Memory B cell (primary cell): ENCODE results near the gene CAPZB.
A peak's percentile ranks its signal among the peaks of the same experiment; 100 is the strongest.

Experiments used
- ATAC-seq: fragments of 150-1000 bp; cut with Tn5 transposase; 2 replicates; pipeline ENCODE4 v1.10.0; 2021; ENCODE audit warnings: low read depth, mild to moderate bottlenecking, moderate library complexity
- DNase-seq, 2 donors: peaks; one replicate each; pipeline ENCODE4 v3.0.0; 2022; ENCODE audit warnings: low spot score in 2 of 2
- H3K27ac Mint-ChIP-seq: one replicate; pipeline ENCODE4 v1.8.0; 2022; ENCODE audit warnings: mild to moderate bottlenecking, moderate library complexity, mixed read lengths
- H3K27me3 Mint-ChIP-seq: one replicate; pipeline ENCODE4 v1.8.0; 2022; ENCODE audit warnings: mixed read lengths
- H3K36me3 Mint-ChIP-seq: one replicate; pipeline ENCODE4 v1.8.0; 2022; ENCODE audit warnings: mild to moderate bottlenecking, mixed read lengths
- H3K4me1 Mint-ChIP-seq: one replicate; pipeline ENCODE4 v1.8.0; 2022; ENCODE audit warnings: mixed read lengths
- H3K4me3 Mint-ChIP-seq: one replicate; pipeline ENCODE4 v1.8.0; 2022; ENCODE audit warnings: mild to moderate bottlenecking, moderate library complexity, mixed read lengths
- H3K9me3 Mint-ChIP-seq: one replicate; pipeline ENCODE4 v1.8.0; 2022; ENCODE audit warnings: mixed read lengths

Gene CAPZB

GRCh38 chr1:19413999-19414398 lies 71.3 kb downstream of the CAPZB start:
- DNase-seq (no peak), ATAC-seq (no peak)
- H3K27me3 Mint-ChIP-seq: no peaks in the 10 kb centered on the region
- no peak overlapping the region for H3K4me3 Mint-ChIP-seq
- H3K9me3 Mint-ChIP-seq: no peaks in the 10 kb centered on the region
- peaks cover 16% of the 10 kb centered on the region for H3K36me3 Mint-ChIP-seq
- H3K27ac Mint-ChIP-seq: peak overlapping the region; percentile 50
- H3K4me1 Mint-ChIP-seq: peaks cover 43% of the 10 kb centered on the region

DNA sequence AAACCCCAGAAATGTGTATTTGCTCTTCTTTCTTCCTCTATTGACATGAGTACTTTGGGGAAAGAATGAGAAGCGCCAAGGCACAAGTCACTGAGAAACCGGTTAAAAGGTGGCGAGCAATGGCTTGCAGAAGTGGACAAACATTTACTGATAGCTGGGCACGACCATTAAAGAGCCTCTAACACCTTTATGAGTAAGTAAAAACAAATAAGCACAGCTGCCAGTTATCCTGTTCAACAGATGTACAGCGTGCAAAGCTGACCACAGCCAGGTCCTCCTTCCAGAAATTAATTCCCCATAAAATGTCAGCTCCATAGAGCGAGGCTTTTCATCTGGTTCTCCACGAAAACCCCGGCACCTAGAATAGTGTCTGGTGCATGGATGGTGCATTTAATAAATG lies 72.7 kb downstream of the CAPZB start:
- H3K4me1 Mint-ChIP-seq: peaks cover 36% of the 10 kb centered on the region
- ATAC-seq (no peak), DNase-seq (no peak)
- no peak overlapping the region for H3K27ac Mint-ChIP-seq
- no peaks in the 10 kb centered on the region for H3K27me3 Mint-ChIP-seq
- H3K36me3 Mint-ChIP-seq: peaks cover 6% of the 10 kb centered on the region
- H3K4me3 Mint-ChIP-seq: no peak overlapping the region
- H3K9me3 Mint-ChIP-seq: no peaks in the 10 kb centered on the region

DNA sequence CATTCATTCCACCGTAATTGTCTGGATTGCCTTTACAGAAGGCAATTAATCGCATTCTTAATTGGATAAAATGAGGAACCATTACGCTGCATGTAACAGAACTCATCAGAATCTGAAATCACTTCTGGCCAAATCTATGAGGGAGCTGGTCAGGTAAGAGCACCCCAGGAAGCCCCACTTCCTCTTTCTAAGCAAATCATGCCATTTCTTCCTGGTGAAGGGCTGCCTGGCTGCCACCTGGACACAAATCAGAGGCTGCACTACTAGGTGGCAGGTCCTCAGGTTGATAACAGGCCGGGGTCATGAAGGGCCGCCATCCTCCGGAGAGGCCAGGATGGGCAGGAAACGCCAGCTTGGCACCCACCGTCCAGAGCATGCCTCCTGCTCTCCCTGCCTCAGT lies 73.7 kb downstream of the CAPZB start:
- ATAC-seq (peak; percentile 99), DNase-seq (peak; percentile 26 to 52)
- peaks cover 37% of the 10 kb centered on the region for H3K4me1 Mint-ChIP-seq
- peak overlapping the region; percentile 76 for H3K27ac Mint-ChIP-seq
- no peaks in the 10 kb centered on the region for H3K27me3 Mint-ChIP-seq
- no peaks in the 10 kb centered on the region for H3K9me3 Mint-ChIP-seq
- peaks cover 6% of the 10 kb centered on the region for H3K36me3 Mint-ChIP-seq
- H3K4me3 Mint-ChIP-seq: peak overlapping the region; percentile 60

DNA sequence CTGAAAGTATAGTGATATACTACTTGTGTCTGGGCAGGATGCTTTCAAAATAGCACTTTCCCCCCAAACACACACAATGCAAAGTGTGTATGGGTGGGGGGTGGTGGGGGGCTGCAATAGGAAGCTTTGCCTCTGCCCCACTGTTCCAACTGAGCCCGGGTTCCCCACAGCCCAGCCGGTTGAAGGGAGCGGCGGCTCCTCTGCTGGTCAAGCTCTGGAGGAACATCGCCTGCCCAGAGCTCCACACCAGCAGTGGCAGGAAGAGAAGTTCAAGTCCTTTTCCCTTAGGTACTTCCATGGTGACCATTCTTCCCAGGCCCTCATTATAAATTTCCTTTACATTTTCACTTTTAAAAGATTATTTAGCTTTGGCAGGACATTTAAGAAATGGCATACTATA lies 74.9 kb downstream of the CAPZB start:
- H3K36me3 Mint-ChIP-seq: peaks cover 4% of the 10 kb centered on the region
- peaks cover 32% of the 10 kb centered on the region for H3K4me1 Mint-ChIP-seq
- H3K27me3 Mint-ChIP-seq: no peaks in the 10 kb centered on the region
- ATAC-seq: no peak
- DNase-seq: no peak
- H3K9me3 Mint-ChIP-seq: no peaks in the 10 kb centered on the region
- no peak overlapping the region for H3K4me3 Mint-ChIP-seq
- no peak overlapping the region for H3K27ac Mint-ChIP-seq

GRCh38 chr1:19409477-19410341 lies 75.6 kb downstream of the CAPZB start:
- Mint-ChIP-seq H3K4me3 (no peak overlapping the region), H3K4me1 (peaks cover 38% of the 10 kb centered on the region), H3K9me3 (no peaks in the 10 kb centered on the region), H3K27me3 (no peaks in the 10 kb centered on the region), H3K27ac (no peak overlapping the region), H3K36me3 (peaks cover 4% of the 10 kb centered on the region)
- DNase-seq (no peak), ATAC-seq (no peak)

DNA sequence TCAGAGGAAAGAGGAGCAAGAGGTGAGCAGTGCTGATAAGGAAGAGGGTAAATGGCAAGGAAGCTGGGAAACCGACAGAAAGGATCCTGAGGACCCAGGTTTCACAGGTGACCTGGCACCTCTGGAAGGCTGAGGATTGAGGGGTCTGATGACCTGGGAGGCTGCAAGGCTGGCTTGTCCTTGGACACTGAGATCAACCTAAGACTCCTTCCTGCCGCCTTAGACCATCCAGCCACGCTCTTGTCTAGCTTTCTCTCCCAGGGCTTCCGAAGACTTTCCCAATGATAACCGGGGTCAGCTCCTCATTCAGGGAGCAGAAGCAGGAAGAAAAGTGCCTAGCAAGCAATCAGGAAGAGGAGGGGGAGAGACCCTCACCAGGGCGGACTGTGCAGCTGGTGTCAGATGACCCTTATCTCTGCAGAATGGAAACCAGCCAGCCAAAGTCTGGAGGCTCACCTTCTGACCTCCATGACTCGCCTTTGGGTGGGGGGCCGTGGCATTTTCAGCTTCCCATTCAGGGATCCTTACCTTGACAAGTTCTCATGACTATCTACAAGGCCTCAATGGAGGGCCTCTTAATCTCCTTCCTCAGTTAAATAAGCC lies 77.7 kb downstream of the CAPZB start:
- Mint-ChIP-seq H3K27ac (peak overlapping the region; percentile 12), H3K4me1 (peaks cover 36% of the 10 kb centered on the region), H3K36me3 (peaks cover 7% of the 10 kb centered on the region), H3K4me3 (no peak overlapping the region), H3K27me3 (no peaks in the 10 kb centered on the region), H3K9me3 (no peaks in the 10 kb centered on the region)
- DNase-seq: no peak
- ATAC-seq: no peak

DNA sequence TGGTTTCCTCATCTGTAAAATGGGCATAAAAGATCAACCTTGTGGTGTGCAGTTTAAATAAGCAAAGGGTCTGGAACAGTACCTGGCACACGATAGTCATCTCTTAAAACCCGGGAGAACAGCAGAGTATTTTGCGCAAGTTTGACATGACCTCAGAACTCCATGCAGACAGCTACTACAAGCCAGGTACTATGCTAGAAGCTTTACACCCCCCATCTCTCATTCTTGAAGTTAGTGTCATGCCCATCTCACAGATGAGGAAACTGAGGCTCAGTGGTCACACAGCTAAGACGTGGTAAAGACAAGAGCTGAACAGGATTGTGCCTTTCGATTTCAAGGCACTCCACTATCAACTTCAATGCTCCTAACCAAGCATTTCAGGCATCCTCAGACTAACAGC lies 78.7 kb downstream of the CAPZB start:
- H3K27me3 Mint-ChIP-seq: no peaks in the 10 kb centered on the region
- no peak for ATAC-seq
- DNase-seq: no peak
- no peaks in the 10 kb centered on the region for H3K9me3 Mint-ChIP-seq
- H3K4me1 Mint-ChIP-seq: peaks cover 30% of the 10 kb centered on the region
- H3K4me3 Mint-ChIP-seq: no peak overlapping the region
- H3K36me3 Mint-ChIP-seq: peaks cover 7% of the 10 kb centered on the region
- no peak overlapping the region for H3K27ac Mint-ChIP-seq

GRCh38 chr1:19405761-19406487 lies 79.4 kb downstream of the CAPZB start:
- ATAC-seq (no peak), DNase-seq (no peak)
- peaks cover 28% of the 10 kb centered on the region for H3K4me1 Mint-ChIP-seq

GRCh38 chr1:19405195-19405760 lies 80.1 kb downstream of the CAPZB start:
- H3K4me1 Mint-ChIP-seq: peaks cover 31% of the 10 kb centered on the region
- H3K27ac Mint-ChIP-seq: no peak overlapping the region
- peaks cover 9% of the 10 kb centered on the region for H3K36me3 Mint-ChIP-seq
- no peak for DNase-seq
- no peak for ATAC-seq
- H3K4me3 Mint-ChIP-seq: no peak overlapping the region
- H3K9me3 Mint-ChIP-seq: no peaks in the 10 kb centered on the region
- H3K27me3 Mint-ChIP-seq: no peaks in the 10 kb centered on the region

More at GRCh38 chr1:19405761-19406487, 79.4 kb downstream of the CAPZB start:
- Mint-ChIP-seq H3K36me3 (peaks cover 7% of the 10 kb centered on the region), H3K27ac (no peak overlapping the region), H3K9me3 (no peaks in the 10 kb centered on the region), H3K4me3 (no peak overlapping the region), H3K27me3 (no peaks in the 10 kb centered on the region)

- Mint-ChIP-seq H3K9me3 (no peaks in the 10 kb centered on the region), H3K4me3 (no peak overlapping the region), H3K4me1 (peaks cover 27% of the 10 kb centered on the region), H3K27ac (no peak overlapping the region), H3K27me3 (no peaks in the 10 kb centered on the region), H3K36me3 (peaks cover 6% of the 10 kb centered on the region)
- no peak for DNase-seq
- no peak for ATAC-seq
Observed at GRCh38 chr1:19404748-19405147, 80.6 kb downstream of the CAPZB start.

DNA sequence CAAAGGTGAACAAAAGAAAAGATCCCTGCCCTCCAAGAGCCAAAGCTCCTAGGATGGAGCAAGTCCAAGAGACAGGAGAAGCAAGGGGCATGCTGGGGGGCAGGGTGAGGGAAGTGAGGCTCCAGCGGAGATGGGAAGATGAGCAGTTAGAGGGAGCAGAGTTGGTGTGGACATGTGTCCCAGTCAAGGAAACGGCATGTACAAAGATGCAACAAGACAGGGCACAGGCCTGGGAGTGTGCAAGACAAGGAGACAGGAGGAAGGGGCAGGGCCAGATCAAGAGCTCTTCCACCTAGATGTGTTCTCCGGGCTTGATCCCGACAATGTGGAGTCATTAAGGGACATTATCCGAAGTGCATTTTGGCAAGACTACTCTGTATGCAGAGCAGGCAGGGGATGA lies 82.1 kb downstream of the CAPZB start:
- H3K27me3 Mint-ChIP-seq: no peaks in the 10 kb centered on the region
- peaks cover 31% of the 10 kb centered on the region for H3K4me1 Mint-ChIP-seq

DNA sequence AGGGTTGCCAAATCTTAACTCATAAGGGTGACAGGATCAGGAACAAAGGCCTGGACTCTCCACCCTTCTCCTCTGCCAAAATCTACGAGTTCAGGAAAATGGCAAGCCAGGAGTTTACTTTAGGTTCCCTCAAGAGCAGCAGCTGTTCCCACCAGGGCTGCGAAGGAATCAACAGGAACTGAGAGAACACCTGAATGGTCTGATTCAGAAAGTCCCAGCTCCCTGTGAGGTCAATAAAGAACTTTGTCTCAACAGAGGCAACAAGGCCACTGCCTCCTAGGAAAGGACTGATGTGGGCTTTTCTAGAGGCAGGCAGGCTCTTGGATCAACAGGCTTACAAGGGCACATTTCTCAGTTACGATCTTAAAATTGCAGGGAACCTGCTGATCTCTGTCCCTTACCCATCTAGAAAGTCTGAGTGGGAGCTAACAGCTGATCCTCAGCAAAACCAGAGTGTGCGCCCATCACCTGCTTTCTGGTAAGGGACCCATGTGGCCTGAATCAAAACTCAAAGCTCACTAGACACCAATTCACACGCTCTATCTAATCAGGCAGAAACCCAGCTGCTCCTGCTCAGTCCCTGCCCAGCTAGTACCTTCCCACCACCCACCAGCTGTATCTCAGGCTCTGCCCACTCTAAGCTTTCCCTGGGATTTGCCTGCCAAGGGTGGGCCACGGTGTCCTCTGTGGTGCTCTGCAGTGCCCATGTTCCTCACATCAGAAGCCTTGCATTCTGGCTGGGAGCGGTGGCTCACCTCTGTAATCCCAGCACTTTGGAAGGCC lies 83.1 kb downstream of the CAPZB start:
- Mint-ChIP-seq H3K4me1 (peaks cover 26% of the 10 kb centered on the region), H3K36me3 (peaks cover 6% of the 10 kb centered on the region), H3K9me3 (no peaks in the 10 kb centered on the region), H3K4me3 (no peak overlapping the region), H3K27ac (peak overlapping the region; percentile 53), H3K27me3 (no peaks in the 10 kb centered on the region)
- ATAC-seq (no peak), DNase-seq (no peak)

More for the DNA sequence above, 82.1 kb downstream of the CAPZB start:
- DNase-seq: no peak
- Mint-ChIP-seq H3K36me3 (peaks cover 5% of the 10 kb centered on the region), H3K27ac (no peak overlapping the region), H3K9me3 (no peaks in the 10 kb centered on the region), H3K4me3 (no peak overlapping the region)
- ATAC-seq: no peak

DNA sequence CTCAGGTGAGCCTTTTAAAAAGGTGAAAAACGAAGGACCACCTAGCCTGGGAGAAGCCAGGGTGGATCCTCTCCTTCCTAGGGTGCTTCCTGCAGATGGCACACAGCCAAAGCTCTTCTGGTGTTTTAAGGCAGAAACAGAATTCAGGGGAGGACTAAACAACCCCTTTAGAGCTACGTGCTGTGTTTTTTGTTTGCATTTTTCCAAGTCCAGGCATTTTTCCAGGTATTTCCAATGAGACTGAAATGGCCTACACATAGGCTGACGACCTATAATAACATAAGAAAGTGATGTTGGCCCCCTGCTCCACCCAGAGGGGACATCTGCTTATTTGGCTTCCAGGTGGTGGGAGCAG lies 83.8 kb downstream of the CAPZB start:
- H3K4me3 Mint-ChIP-seq: no peak overlapping the region
- no peaks in the 10 kb centered on the region for H3K9me3 Mint-ChIP-seq
- no peaks in the 10 kb centered on the region for H3K27me3 Mint-ChIP-seq
- no peak for DNase-seq
- no peak for ATAC-seq
- H3K4me1 Mint-ChIP-seq: peaks cover 25% of the 10 kb centered on the region
- H3K27ac Mint-ChIP-seq: no peak overlapping the region
- peaks cover 6% of the 10 kb centered on the region for H3K36me3 Mint-ChIP-seq
